ENCODE results near the gene RAD18. TPM values are rescaled to one million over a fixed set of nuclear protein-coding genes. Genes with fewer than 3 reads are reported as not detected.

Gene RAD18
- total RNA-seq, 2 experiments from 2014 or later: 39.9 to 44.8 TPM

GRCh38 chr3:8899876-8900460 lies 63.3 kb downstream of the RAD18 start:
- no peak overlapping the region for H3K4me2 ChIP-seq (ENCODE audit: low read length)
- H3K4me3 ChIP-seq (ENCODE audit: low read depth, low read length, poor library complexity, severe bottlenecking): no peak overlapping the region
- CTCF ChIA-PET (ENCODE audit: unreplicated experiment): no interaction called here
- H3K36me3 ChIP-seq (ENCODE audit: insufficient read depth, low read length): peaks cover 89% of the 10 kb centered on the region
- no peaks in the 10 kb centered on the region for H3K79me2 ChIP-seq (ENCODE audit: insufficient read depth, low read depth, low read length)
- H3K4me1 ChIP-seq (ENCODE audit: insufficient read depth, low read length, poor library complexity, severe bottlenecking): no peaks in the 10 kb centered on the region
- no peaks in the 10 kb centered on the region for H4K20me1 ChIP-seq (ENCODE audit: insufficient read depth, low read length)
- BruUV-seq (replicated peaks): no TSS peak
- no peak overlapping the region for H3K27ac ChIP-seq (ENCODE audit: low read depth, low read length, poor library complexity, severe bottlenecking)
- intact Hi-C loops (cut with micrococcal nuclease; ENCODE audit: unreplicated experiment): no loop called here
- no peaks in the 10 kb centered on the region for H3K9me3 ChIP-seq (ENCODE audit: low read length)
- no peak for DNase-seq (ENCODE audit: low spot score)
- TF ChIP-seq CTCF (conservative IDR thresholded peaks at IDR 0.05; ENCODE audit: low read length) (no peak), EZH2phosphoT487 (IDR thresholded peaks at IDR 0.05; ENCODE audit: borderline replicate concordance, low read depth, low read length) (no peak)
- H2AFZ ChIP-seq (ENCODE audit: low read length): no peak overlapping the region
- POLR2A ChIA-PET: no interaction called here
- no peaks in the 10 kb centered on the region for H3K9me2 ChIP-seq (ENCODE audit: insufficient read depth, low read length)

- H3K9me2 ChIP-seq (ENCODE audit: insufficient read depth, low read length): no peaks in the 10 kb centered on the region
- DNase-seq (ENCODE audit: low spot score): no peak
- H3K4me3 ChIP-seq (ENCODE audit: low read depth, low read length, poor library complexity, severe bottlenecking): no peak overlapping the region
- H3K79me2 ChIP-seq (ENCODE audit: insufficient read depth, low read depth, low read length): no peaks in the 10 kb centered on the region
- POLR2A ChIA-PET: no interaction called here
- peaks cover 77% of the 10 kb centered on the region for H3K36me3 ChIP-seq (ENCODE audit: insufficient read depth, low read length)
- no peaks in the 10 kb centered on the region for H3K4me1 ChIP-seq (ENCODE audit: insufficient read depth, low read length, poor library complexity, severe bottlenecking)
- no peaks in the 10 kb centered on the region for H4K20me1 ChIP-seq (ENCODE audit: insufficient read depth, low read length)
- no peak overlapping the region for H3K27ac ChIP-seq (ENCODE audit: low read depth, low read length, poor library complexity, severe bottlenecking)
- no peak overlapping the region for H2AFZ ChIP-seq (ENCODE audit: low read length)
- TF ChIP-seq CTCF (conservative IDR thresholded peaks at IDR 0.05; ENCODE audit: low read length) (no peak), EZH2phosphoT487 (IDR thresholded peaks at IDR 0.05; ENCODE audit: borderline replicate concordance, low read depth, low read length) (no peak)
- no peak overlapping the region for H3K4me2 ChIP-seq (ENCODE audit: low read length)
- BruUV-seq (replicated peaks): no TSS peak
- no peaks in the 10 kb centered on the region for H3K9me3 ChIP-seq (ENCODE audit: low read length)
- intact Hi-C loops (cut with micrococcal nuclease; ENCODE audit: unreplicated experiment): no loop called here
- CTCF ChIA-PET (ENCODE audit: unreplicated experiment): no interaction called here
Observed at GRCh38 chr3:8895829-8896228, 67.4 kb downstream of the RAD18 start.

- no peaks in the 10 kb centered on the region for H3K9me2 ChIP-seq (ENCODE audit: insufficient read depth, low read length)
- no peaks in the 10 kb centered on the region for H3K4me1 ChIP-seq (ENCODE audit: insufficient read depth, low read length, poor library complexity, severe bottlenecking)
- H2AFZ ChIP-seq (ENCODE audit: low read length): no peak overlapping the region
- no peaks in the 10 kb centered on the region for H3K79me2 ChIP-seq (ENCODE audit: insufficient read depth, low read depth, low read length)
- BruUV-seq (replicated peaks): no TSS peak
- ChIA-PET POLR2A (interaction anchor here (0.7 to 1.2 kb wide), 3 partner anchors 11 to 1281 kb away, joined by 4 to 6 read pairs (median 4); no protein-coding TSS in a partner anchor), CTCF (ENCODE audit: unreplicated experiment) (no interaction called here)
- DNase-seq (ENCODE audit: low spot score): no peak
- H3K4me3 ChIP-seq (ENCODE audit: low read depth, low read length, poor library complexity, severe bottlenecking): no peak overlapping the region
- H4K20me1 ChIP-seq (ENCODE audit: insufficient read depth, low read length): no peaks in the 10 kb centered on the region
- H3K4me2 ChIP-seq (ENCODE audit: low read length): no peak overlapping the region
- H3K36me3 ChIP-seq (ENCODE audit: insufficient read depth, low read length): peaks cover 78% of the 10 kb centered on the region
- H3K9me3 ChIP-seq (ENCODE audit: low read length): no peaks in the 10 kb centered on the region
- no peak for TF ChIP-seq CTCF (conservative IDR thresholded peaks at IDR 0.05; ENCODE audit: low read length)
- no peak for TF ChIP-seq EZH2phosphoT487 (IDR thresholded peaks at IDR 0.05; ENCODE audit: borderline replicate concordance, low read depth, low read length)
- no peak overlapping the region for H3K27ac ChIP-seq (ENCODE audit: low read depth, low read length, poor library complexity, severe bottlenecking)
- intact Hi-C loops (cut with micrococcal nuclease; ENCODE audit: unreplicated experiment): no loop called here
Observed at GRCh38 chr3:8893001-8893400, 70.3 kb downstream of the RAD18 start.
